HG03442 (cell line): ENCODE measurements around the gene SFT2D2.
A peak's percentile ranks its signal among the peaks of the same experiment; 100 is the strongest.
"Not testable (repeated sequence)": the region's sequence is repeated elsewhere in the genome, so short reads cannot be mapped to it uniquely, and the experiment has no call there.

ENCODE experiments used
- ATAC-seq: cut with Tn5 transposase; IDR thresholded peaks from one replicate; pipeline ENCODE4 v1.9.1; 2021; ENCODE audit warnings: mild to moderate bottlenecking, moderate library complexity; ENCODE audit not compliant: unreplicated experiment

SFT2D2 gene

GRCh38 chr1:168225476-168226190, at the start of gene SFT2D2:
SFT2D2 (plus strand) TSS chr1:168226004; CDS start chr1:168226080, 76 bp downstream.
- peak; percentile 65 for ATAC-seq

DNA sequence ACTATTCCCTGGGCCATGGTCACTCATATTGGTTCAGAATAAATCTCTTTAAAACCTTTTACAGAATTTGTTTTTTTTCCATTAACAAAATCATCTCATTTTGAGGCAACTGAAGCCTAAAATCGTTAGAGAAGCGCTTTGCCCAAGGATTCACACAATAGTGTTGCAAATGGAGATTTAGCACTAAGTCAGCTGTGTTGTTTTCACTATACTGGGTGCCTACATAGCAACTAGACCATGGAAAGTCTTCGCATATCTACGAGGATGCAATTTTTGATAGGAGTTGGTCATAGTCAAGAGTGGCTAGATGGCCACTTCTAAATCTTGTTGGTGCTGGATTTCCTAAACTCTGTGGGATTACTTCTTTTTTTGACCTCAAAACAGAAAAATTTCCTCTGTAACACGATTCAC, 47.6 kb upstream of the SFT2D2 start:
- no peak for ATAC-seq

- peak; percentile 90 for ATAC-seq
These were observed 47.0 kb upstream of the SFT2D2 start, which contains the start of gene TIPRL for GRCh38 chr1:168178638-168179437. TIPRL (plus strand) TSS chr1:168178962; CDS start chr1:168179078, 116 bp downstream.

GRCh38 chr1:168179438-168180147, 46.2 kb upstream of the SFT2D2 start:
- no peak for ATAC-seq

DNA sequence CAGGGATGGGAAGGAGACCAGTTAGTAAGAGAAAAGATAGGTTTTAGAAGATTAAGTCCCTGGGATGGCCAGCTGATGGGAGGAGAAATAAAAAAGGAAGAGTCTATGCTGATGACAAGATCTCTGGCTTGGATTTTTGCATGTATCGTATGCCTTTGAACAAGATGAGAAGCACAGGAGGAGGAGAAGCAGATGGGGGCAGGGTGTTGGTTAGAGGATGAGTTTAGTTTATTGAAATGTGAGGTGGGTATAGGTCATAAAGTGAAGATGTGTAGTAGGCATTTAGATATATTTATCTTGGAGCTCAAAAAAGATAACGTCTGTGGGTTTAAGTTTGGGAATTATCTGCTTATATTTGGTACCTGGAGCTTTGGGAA, 45.7 kb upstream of the SFT2D2 start:
- no peak for ATAC-seq

- ATAC-seq = not testable (repeated sequence)
These were observed 44.6 kb upstream of the SFT2D2 start for GRCh38 chr1:168181063-168181720.

GRCh38 chr1:168187177-168187576, 38.6 kb upstream of the SFT2D2 start:
- ATAC-seq = no peak

DNA sequence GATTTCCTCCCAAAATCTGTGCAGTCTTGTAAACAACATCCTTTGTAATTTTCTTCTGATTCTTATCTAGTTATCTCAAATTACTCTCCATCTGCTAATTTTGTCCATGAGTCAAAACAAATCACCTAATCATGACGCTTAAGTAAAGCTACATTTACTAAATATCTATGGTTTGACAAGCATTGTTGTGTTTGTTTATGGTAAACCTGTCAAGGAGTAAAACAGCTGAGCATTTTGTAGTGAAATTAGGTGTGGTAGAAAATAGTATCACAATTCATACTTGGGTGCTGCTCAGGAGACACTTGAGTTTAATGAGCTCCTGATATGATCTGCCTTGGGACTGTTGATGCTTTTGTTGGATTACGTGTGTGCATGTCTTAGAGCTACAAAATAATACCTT, 35.4 kb upstream of the SFT2D2 start:
- ATAC-seq = no peak

- no peak for ATAC-seq
These were observed 30.3 kb upstream of the SFT2D2 start for GRCh38 chr1:168195199-168196135.

DNA sequence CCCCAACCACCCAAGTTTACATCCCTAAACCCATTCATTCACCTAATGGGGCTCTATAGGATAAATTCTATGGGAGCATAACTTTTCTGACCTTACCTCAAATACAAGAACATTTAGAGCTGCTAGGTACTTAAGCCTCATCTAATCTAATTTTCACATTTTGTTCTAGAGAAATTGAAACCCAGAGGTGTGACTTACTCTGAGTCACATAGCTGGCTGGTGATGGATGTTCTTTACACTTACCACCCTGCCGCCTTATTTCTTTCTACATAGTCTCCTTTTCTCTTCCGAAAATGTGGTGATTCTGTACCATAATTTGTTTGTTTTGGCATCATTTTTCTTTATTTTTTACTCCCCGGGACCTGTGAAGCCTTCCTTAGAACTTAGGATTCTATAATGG, 26.7 kb upstream of the SFT2D2 start:
- ATAC-seq = no peak

DNA sequence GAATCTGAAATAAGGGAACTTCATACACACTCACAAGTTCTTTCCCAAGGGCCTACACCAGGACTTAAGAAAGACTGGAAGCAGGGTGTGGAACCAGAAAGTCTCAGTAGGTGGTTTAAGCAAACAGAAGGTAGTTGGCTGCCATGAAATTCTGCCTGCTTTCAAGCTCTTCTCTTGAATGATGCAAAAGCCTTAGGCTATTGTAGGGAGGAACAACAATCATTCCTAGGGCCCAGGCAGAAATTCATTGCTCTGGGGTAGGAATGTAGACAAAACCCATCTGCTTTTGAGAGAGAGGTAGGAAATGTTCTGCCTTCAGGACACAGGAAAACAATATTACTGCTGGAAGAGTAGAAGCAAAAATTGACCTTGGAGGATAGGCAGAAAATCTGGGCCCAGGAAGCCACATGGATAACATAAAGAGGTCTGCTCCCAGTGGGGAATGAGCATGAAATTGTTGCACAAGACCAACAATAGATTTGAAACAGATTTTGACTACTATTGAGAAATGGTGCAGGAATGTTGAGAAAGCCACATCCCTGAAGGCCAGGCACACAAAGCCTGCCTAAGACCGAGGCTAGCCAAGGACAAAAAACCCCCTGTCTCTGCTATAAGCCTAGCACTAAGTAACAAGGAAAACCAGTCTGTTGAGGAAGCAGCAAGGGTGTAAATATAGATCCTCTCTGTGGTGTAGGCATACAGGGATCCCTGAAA, 22.7 kb upstream of the SFT2D2 start:
- no peak for ATAC-seq

DNA sequence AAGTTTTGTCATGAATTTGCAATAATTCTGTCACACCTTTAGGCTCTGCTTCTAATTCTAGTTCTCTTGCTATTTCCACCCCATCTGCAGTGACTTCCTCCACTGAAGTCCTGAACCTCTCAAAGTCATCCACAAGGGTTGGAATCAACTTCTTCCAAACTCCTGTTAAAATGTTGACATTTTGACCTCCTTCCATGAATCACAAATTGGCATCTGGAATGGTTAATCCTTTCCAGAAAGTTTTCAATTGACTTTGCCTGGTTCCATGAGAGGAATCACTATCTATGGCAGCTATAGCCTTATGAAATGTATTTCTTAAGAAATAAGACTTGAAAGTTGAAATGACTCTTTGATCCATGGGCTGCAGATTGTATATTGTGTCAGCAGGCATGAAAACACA, 19.7 kb upstream of the SFT2D2 start:
- no peak for ATAC-seq

DNA sequence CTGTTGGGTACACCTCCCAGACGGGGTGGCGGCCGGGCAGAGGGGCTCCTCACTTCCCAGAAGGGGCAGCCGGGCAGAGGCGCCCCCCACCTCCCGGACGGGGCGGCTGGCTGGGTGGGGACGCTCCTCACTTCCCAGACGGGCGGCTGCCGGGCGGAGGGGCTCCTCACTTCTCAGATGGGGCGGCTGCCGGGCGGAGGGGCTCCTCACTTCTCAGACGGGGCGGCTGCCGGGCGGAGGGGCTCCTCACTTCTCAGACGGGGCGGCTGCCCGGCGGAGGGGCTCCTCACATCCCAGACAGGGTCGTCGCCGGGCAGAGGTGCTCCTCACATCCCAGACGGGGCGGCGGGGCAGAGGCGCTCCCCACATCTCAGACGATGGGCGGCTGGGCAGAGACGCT, 18.1 kb upstream of the SFT2D2 start:
- ATAC-seq = not testable (repeated sequence)

DNA sequence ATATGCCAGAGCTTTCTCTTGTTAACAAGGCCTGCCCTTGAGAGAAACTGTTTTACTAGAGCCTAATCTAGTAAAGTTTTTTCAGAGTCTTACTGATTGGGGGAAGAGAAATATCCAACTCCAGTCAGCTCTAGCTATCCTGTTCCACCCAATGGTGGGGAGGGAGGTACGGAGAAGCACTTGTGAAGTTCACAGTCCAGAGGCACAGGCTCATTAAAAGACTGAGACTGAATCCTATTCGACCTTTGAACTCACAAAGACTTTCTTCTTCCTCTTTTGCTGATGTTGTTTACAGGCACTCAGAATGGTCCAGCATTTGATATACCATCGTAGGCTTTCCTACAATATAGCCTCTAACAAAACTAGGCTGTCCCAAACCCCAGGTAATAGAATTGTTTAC, 15.5 kb upstream of the SFT2D2 start:
- ATAC-seq = no peak

GRCh38 chr1:168213349-168213748, 12.5 kb upstream of the SFT2D2 start:
- ATAC-seq = no peak

GRCh38 chr1:168216171-168216570, 9.6 kb upstream of the SFT2D2 start:
- ATAC-seq = no peak

- ATAC-seq = no peak
These were observed 8.1 kb upstream of the SFT2D2 start for GRCh38 chr1:168217664-168218063.

DNA sequence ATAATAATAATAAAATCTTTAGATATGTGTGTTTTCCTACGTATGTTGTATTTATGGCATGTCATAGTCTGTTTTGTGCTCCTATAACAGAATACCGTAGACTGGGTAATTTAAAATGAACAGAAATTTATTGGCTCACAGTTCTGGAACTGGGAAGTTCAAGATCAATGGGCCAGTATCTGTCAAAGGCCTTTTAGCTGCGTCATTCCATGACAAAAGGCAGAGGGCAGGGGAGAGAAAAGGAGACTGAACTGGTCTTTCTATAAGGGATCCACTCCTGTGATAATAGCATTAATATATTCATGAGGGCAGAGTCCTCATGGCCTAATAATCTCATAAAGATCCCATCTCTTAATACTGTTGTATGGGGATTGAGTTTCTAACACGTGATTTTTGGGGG, 7.1 kb upstream of the SFT2D2 start:
- no peak for ATAC-seq

- ATAC-seq = no peak
These were observed 5.3 kb upstream of the SFT2D2 start for GRCh38 chr1:168220470-168220871.
